Forelimb muscle (tissue), 1 donor: ENCODE results near the gene SCYL2. TPM values are rescaled to one million over a fixed set of nuclear protein-coding genes. Genes with fewer than 3 reads are reported as not detected.
"Not testable (repeated sequence)": the region's sequence is repeated elsewhere in the genome, so short reads cannot be mapped to it uniquely, and the experiment has no call there.

ENCODE experiments used
- DNase-seq: peaks from one replicate; pipeline ENCODE4 v3.0.0-alpha.2; 2013; ENCODE audit warnings: low read depth
- polyA plus RNA-seq: library from polyadenylated mRNA; unstranded; fragments of 120-200 nt; gene quantifications from one replicate; pipeline ENCODE4 v1.2.1, GENCODE V29; 2013; ENCODE audit not compliant: insufficient read length

SCYL2 gene, protein sequence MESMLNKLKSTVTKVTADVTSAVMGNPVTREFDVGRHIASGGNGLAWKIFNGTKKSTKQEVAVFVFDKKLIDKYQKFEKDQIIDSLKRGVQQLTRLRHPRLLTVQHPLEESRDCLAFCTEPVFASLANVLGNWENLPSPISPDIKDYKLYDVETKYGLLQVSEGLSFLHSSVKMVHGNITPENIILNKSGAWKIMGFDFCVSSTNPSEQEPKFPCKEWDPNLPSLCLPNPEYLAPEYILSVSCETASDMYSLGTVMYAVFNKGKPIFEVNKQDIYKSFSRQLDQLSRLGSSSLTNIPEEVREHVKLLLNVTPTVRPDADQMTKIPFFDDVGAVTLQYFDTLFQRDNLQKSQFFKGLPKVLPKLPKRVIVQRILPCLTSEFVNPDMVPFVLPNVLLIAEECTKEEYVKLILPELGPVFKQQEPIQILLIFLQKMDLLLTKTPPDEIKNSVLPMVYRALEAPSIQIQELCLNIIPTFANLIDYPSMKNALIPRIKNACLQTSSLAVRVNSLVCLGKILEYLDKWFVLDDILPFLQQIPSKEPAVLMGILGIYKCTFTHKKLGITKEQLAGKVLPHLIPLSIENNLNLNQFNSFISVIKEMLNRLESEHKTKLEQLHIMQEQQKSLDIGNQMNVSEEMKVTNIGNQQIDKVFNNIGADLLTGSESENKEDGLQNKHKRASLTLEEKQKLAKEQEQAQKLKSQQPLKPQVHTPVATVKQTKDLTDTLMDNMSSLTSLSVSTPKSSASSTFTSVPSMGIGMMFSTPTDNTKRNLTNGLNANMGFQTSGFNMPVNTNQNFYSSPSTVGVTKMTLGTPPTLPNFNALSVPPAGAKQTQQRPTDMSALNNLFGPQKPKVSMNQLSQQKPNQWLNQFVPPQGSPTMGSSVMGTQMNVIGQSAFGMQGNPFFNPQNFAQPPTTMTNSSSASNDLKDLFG
- 31.1 TPM for polyA plus RNA-seq

DNA sequence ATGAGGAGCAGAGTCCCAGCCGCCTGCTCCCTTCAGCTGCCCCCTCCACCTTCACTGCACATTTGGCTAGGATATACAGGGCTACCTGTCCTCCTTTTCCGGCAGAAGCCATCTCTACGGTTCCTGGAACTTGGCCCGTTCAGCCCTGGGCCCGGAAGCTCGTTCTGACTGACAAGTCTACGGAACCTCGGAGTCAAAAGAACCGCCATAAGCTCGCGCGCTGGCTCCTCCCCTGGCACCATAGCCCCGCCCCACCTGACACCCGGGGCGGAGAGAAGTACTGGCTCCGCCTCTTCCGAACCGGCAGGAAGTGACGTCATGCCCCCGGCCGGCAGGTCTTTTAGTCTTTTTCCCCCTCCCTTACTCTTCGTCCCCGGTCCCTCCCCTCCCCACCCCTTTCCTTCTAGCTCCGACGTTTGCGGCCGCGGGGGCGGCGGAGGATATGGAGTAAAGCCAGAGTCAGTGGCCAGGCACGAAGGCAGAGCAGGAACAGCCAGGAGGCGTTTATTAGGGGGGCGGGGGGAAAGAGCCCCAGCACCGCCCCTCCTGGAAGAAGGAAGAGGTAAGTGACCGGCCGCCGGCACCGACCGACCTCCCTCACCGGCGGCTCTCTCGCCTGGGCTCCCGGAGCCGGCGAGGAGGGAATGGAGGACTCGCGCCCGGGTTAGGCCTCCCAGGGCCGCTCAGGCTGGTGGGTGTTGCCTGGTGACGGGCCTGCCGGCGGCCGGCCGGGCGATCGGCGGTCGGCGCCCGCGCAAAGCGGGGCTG, at the start of gene SCYL2, which contains the start of gene DEPDC4:
Gene SCYL2, plus strand, starts transcription at position 343 of the 768 bp plus-strand sequence. CDS start 15,794 bp downstream, outside the sequence.
Gene DEPDC4, minus strand, starts transcription at position 245 of the 768 bp plus-strand sequence. Its CDS starts 3 bp downstream, at position 242.
- peak; percentile 81 for DNase-seq

GRCh38 chr12:100219328-100220109, 47.5 kb upstream of the SCYL2 start:
- no peak for DNase-seq

DNA sequence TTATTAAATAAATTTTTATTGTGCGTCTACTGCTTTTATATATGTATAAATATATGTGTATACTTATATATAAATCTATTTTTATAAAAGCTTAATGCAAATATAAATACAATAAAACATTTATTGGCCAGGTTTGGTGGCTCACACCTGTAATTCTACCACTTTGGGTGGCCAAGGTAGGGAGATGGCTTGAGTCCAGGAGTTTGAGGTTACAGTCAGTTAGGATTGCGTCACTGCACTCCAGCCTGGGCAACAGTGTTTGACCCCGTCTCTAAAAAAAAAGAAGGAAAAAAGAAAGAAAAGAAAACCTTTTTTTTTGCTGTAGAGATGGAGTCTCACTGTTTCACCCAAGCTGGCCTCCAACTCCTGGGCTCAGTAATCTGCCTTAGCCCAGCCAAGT, 45.5 kb upstream of the SCYL2 start:
- no peak for DNase-seq

DNA sequence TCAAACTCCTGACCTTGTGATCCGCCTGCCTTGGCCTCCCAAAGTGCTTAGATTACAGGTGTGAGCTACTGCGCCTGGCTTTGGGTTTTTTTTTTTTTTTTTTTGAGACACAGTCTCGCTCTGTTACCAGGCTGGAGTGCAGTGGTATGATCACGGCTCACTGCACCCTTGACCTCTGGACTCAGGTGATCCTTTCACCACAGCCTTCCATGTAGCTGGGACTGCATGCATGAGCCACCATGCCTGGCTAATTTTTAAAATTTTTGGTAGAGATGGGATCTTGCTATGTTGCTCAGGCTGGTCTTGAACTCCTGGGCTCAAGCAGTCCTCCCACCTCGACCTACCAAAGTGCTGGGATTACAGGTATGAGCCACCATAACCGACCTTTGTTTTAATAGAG, 44.8 kb upstream of the SCYL2 start:
- DNase-seq: not testable (repeated sequence)

GRCh38 chr12:100225491-100225890, 41.5 kb upstream of the SCYL2 start:
- no peak for DNase-seq

- no peak for DNase-seq
Measured at GRCh38 chr12:100229036-100229635, 37.8 kb upstream of the SCYL2 start.

DNA sequence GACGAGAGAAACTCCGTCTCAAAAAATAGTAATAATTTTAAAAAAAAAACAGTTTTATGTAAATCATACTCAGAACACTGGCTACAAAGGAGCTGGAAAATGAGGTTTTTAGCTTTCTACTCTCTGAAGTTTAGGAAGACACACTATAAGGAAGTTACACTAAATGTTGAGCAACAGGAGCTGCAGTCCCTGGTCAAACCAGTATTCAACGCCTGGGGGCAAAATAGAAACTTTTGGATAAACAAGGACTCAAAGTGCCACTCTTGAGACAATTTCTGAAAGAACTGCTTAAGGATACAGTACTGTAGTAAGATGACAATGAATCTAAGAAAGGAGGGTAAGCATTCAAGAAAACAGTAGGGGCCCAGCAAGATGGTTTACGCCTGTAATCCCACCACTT, 37.1 kb upstream of the SCYL2 start:
- DNase-seq: no peak

DNA sequence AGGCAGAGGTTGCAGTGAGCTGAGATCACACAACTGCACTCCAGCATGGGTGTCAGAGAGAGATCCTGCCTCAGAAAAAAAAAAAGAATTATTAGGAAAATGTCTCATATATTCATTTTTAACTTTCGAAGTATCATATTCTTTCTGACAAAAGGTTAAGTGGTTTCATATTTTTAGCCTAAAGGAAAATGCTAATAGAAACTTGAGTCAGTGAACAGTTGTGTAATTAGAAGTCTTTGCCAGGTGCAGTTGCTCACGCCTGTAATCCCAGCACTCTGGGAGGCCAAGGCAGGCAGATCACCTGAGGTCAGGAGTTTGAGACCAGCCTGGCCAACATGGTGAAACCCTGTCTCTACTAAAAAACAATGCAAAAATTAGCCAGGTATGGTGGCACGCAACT, 35.1 kb upstream of the SCYL2 start:
- DNase-seq: not testable (repeated sequence)

DNA sequence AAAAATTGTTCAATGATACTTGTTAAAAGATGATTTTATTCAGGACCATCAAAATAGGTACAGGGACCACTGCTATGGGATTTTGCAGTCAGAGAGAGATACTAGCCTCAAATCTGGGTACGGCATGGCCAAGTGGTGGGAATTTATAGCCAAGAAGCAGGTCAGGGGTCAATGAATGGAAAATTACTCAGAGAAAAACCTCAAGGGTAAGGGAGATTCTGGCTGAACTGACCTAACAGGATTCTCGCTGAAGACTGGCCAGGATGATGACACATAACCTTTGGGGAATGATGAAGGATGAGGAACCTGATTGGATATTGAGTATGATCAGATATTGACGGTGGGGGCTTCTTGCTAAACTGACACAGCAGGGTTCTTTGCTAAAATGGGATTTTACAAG, 32.8 kb upstream of the SCYL2 start:
- DNase-seq: peak; percentile 24

DNA sequence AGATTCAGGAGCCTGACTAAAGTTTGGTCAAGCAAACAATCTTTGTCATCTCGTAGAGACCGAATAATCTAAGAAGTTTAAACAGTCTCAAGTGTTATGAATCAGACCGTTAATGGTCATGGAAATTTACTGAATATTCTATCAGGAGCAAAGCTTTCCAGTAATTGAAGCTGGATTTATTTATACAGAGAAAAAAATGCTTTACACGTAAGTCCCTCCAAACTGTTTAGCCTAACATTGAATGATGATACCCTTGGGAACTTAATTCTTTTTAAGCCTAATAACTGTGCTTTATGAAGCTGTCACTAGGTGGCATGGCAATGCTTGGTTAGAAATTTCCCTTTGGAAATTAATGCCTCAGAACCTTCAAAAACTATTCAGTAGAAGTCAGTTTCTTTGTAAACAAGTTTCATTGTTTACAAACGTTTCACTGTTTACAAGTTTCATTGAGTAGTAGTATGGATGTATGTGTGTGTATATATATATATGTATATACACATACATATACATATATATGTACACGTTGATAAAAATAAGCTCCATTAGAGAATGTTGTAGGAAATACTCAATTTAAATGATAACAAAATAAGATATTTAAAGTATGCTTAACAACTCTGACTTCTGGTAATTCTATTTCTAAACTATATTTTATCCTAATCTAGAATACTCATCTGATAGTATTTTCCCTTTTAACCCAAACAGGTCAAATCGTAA, 32.2 kb upstream of the SCYL2 start:
- peak; percentile 35 for DNase-seq

GRCh38 chr12:100238801-100239200, 28.2 kb upstream of the SCYL2 start:
- no peak for DNase-seq

- DNase-seq: no peak
Measured at GRCh38 chr12:100239589-100239988, 27.4 kb upstream of the SCYL2 start.

DNA sequence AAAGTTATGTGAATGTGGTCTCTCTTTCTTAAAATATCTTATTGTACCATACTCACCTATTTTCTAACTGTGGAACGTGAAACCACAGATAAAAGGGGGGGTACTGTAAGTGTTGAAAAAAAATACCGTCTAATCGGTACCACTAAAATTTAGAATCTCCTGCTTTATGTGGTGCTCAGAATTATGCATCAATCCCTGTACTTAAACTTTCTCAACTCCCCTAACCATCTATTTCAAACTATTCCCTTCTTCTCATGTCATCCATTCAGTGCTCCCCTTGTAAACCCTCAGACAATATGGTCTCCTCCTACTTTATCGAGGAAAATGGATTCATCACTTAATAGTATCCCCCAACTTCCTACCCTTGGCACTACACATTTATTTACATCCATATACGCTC, 23.8 kb upstream of the SCYL2 start:
- no peak for DNase-seq

GRCh38 chr12:100247765-100248164, 19.2 kb upstream of the SCYL2 start:
- DNase-seq: no peak

DNA sequence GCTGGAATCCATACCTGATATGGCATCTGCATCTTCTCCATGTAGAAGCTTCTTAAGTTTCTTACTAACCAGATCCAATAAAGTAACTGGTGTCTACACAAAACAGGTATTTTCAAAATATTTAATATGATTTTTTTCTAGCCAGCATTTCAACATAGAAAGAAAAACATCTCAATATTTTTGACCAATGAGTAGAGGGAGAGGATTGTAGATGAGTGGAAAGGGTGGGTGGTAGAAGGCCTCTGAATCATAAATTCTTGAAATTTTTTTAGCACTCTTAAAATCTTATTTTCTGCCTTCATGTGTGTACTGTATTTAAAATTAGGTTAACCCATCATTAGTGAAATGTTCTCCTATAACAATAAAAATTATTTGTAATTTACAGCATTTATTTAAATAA, 18.1 kb upstream of the SCYL2 start:
- no peak for DNase-seq

GRCh38 chr12:100249941-100250340, 17.0 kb upstream of the SCYL2 start:
- no peak for DNase-seq

- no peak for DNase-seq
Measured at GRCh38 chr12:100251917-100252316, 15.1 kb upstream of the SCYL2 start.

- DNase-seq: no peak
Measured at GRCh38 chr12:100253437-100253836, 13.5 kb upstream of the SCYL2 start.

- DNase-seq: no peak
Measured at GRCh38 chr12:100254876-100255275, 12.1 kb upstream of the SCYL2 start.

DNA sequence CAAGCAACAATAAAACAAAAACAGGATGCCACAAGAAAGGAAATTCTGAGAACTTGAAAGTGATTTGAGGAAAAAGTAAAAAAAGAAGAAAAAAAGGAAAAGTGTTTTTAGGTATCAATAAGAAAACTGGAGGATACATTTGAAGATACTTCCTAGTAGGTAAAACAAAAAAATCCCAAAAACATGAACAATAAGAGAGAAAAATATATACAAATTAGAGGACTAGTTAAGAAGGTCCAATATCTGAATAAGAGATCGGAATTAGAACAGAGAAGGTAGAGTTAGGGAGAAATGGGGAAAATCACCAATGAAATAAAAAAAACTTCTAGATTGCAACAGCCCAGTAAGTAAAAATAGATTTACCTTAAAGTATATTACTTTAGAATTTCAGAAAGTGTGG, 8.8 kb upstream of the SCYL2 start:
- DNase-seq: no peak
